Measurements from ENCODE around the gene GLDC. TPM values are rescaled to one million over a fixed set of nuclear protein-coding genes. Genes with fewer than 3 reads are reported as not detected.

The GLDC gene
- total RNA-seq, 5 donors from 2014 or later (not counting 1 experiment from before 2014, with no cell fraction given): 0.21 to 0.79 (median 0.70) TPM

DNA sequence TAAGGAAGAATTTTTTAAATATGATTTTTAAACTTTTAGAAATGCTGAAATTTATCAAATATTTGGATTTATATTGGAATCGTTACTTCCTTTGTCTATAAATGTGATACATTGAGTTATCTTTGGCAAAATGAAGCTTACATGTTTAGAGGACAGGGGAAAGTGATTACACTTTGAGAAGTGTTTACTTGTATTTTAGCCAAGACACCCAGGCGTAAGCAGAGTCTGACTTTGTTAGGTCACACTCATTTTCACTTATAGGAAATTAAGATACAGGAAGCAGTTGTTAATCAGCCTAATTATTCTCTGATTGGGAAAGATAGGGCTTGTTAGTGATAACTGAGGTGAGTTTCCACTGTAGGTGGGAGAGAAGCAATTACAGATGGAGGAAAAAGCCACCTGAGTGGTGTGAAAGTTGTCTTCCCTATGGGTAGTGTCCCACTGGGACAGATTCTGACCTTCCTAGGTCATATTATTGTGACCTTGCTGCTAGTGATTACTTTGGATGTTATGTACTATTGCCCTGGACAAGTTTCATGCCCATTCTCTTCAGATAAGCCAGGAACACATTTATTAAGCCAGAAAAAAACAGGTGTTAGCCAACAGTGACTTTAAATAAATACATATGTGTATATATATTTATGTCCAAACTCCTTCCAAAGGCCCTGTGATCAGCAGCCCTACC lies 143.9 kb downstream of the GLDC start:
- CTCF ChIA-PET: no interaction called here
- H3K36me3 Mint-ChIP-seq: peaks cover 61% of the 10 kb centered on the region
- no peak for ATAC-seq (replicated peaks in 1 of 4)

DNA sequence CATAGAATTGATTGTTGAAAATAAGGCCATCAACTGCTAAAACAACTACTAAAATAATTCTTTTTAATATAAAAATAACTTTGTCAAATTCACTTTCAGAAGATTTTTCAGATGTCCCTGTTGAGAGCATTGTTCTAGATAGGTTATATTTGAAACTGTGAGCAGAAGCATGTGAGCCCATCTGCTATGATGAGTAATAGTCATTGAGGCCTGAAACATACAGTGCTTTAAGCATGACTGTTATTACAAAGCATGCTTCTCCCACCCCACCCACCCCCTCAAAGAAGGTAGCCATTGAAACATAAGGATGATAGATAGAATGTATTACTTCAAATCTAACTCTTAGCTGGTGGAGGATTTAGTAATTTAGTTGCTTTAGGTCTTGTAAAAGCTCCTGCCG lies 146.5 kb downstream of the GLDC start:
- Histone ChIP-seq H3K4me1 (ENCODE audit: control insufficient read depth in 1 of 2, extremely low read depth in 1 of 2, insufficient read depth in 2 of 2, low read length in 2 of 2) (no peaks in the 10 kb centered on the region), H3K9me3 (no peaks in the 10 kb centered on the region), H3K36me3 (ENCODE audit: control insufficient read depth in 2 of 2, extremely low read depth in 1 of 2, insufficient read depth in 1 of 2, low read length in 1 of 2) (peaks cover 0 to 67% of the 10 kb centered on the region in 2 donors), H3K4me3 (ENCODE audit: control insufficient read depth in 1 of 2, extremely low read depth in 1 of 2, low read length in 1 of 2) (no peak overlapping the region), H3K27me3 (replicated peaks in 1 of 2; ENCODE audit: control insufficient read depth in 2 of 2, extremely low read depth in 1 of 2, insufficient read depth in 2 of 2, low read length in 1 of 2) (no peaks in the 10 kb centered on the region), H3K27ac (ENCODE audit: low read length) (no peak overlapping the region)
- Mint-ChIP-seq H3K27me3 (no peaks in the 10 kb centered on the region), H3K4me3 (no peak overlapping the region), H3K4me1 (peaks cover 0 to 4% (median 0%) of the 10 kb centered on the region in 3 donors), H3K27ac (no peak overlapping the region), H3K9me3 (no peaks in the 10 kb centered on the region), H3K36me3 (peaks cover 46% of the 10 kb centered on the region)
- ChIA-PET CTCF (no interaction called here), POLR2A (interaction anchor here in 1 of 2 donors (0.6 kb wide), 1 partner anchor 52 kb away, joined by 3 read pairs; no protein-coding TSS in a partner anchor)
- ATAC-seq (replicated peaks in 1 of 4): no peak
- DNase-seq: no peak
- WGBS (ENCODE audit: insufficient coverage): no CpG with 5 or more reads among the region's 1 CpG

More for the DNA sequence above, 143.9 kb downstream of the GLDC start:
- Histone ChIP-seq H3K4me3 (ENCODE audit: control insufficient read depth in 1 of 2, extremely low read depth in 1 of 2, low read length in 1 of 2) (no peak overlapping the region), H3K27ac (ENCODE audit: low read length) (no peak overlapping the region), H3K4me1 (ENCODE audit: control insufficient read depth in 1 of 2, extremely low read depth in 1 of 2, insufficient read depth in 2 of 2, low read length in 2 of 2) (no peaks in the 10 kb centered on the region), H3K36me3 (ENCODE audit: control insufficient read depth in 2 of 2, extremely low read depth in 1 of 2, insufficient read depth in 1 of 2, low read length in 1 of 2) (peaks cover 0 to 75% of the 10 kb centered on the region in 2 donors), H3K9me3 (no peaks in the 10 kb centered on the region), H3K27me3 (replicated peaks in 1 of 2; ENCODE audit: control insufficient read depth in 2 of 2, extremely low read depth in 1 of 2, insufficient read depth in 2 of 2, low read length in 1 of 2) (no peaks in the 10 kb centered on the region)
- Mint-ChIP-seq H3K27me3 (no peaks in the 10 kb centered on the region), H3K4me1 (peaks cover 0 to 4% (median 0%) of the 10 kb centered on the region in 3 donors), H3K9me3 (no peaks in the 10 kb centered on the region), H3K27ac (peak overlapping the region in 1 of 2 donors; percentile 0), H3K4me3 (no peak overlapping the region)
- no CpG with 5 or more reads among the region's 2 CpGs for WGBS (ENCODE audit: insufficient coverage)
- POLR2A ChIA-PET: no interaction called here
- DNase-seq: no peak

DNA sequence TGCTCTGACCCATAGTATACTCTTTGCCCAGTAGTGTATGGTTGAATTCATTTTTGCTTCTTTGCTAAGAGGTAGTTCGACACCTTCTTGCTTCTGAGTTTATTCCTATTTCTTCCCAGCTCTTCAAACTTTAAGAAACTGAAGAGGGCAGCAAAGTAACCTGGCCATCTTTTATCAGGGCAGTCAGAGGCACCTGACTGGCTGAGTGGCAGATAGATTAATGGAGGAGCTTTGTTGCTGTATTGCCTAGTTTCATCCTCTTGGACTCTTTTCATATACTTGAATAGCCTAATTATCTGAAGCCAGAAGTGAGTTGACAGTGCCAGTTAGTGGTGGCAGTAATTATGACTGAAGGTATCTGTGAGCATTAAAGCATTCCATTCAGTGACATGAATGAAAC lies 150.1 kb downstream of the GLDC start:
- no peaks in the 10 kb centered on the region for H3K27me3 Mint-ChIP-seq
- no peaks in the 10 kb centered on the region for H3K4me1 ChIP-seq (ENCODE audit: control insufficient read depth in 1 of 2, extremely low read depth in 1 of 2, insufficient read depth in 2 of 2, low read length in 2 of 2)
- CTCF ChIA-PET: interaction anchor here in 1 of 2 donors (0.9 kb wide), 1 partner anchor 75 kb away, joined by 3 read pairs; no protein-coding TSS in a partner anchor
- no peak overlapping the region for H3K4me3 Mint-ChIP-seq
- ATAC-seq (replicated peaks in 1 of 4) (no peak), DNase-seq (no peak)
- no peak overlapping the region for H3K4me3 ChIP-seq (ENCODE audit: control insufficient read depth in 1 of 2, extremely low read depth in 1 of 2, low read length in 1 of 2)
- no peaks in the 10 kb centered on the region for H3K9me3 ChIP-seq
- POLR2A ChIA-PET: interaction anchor here (0.5 to 0.7 kb wide), 2 partner anchors 20 to 129 kb away, joined by 3 to 6 read pairs; no protein-coding TSS in a partner anchor
- no peak overlapping the region for H3K27ac ChIP-seq (ENCODE audit: low read length)
- peaks cover 0 to 58% of the 10 kb centered on the region in 2 donors for H3K36me3 ChIP-seq (ENCODE audit: control insufficient read depth in 2 of 2, extremely low read depth in 1 of 2, insufficient read depth in 1 of 2, low read length in 1 of 2)
- H3K4me1 Mint-ChIP-seq: peaks cover 7 to 10% (median 8%) of the 10 kb centered on the region in 3 donors
- H3K27me3 ChIP-seq (replicated peaks in 1 of 2; ENCODE audit: control insufficient read depth in 2 of 2, extremely low read depth in 1 of 2, insufficient read depth in 2 of 2, low read length in 1 of 2): no peaks in the 10 kb centered on the region
- H3K9me3 Mint-ChIP-seq: no peaks in the 10 kb centered on the region
- H3K36me3 Mint-ChIP-seq: peaks cover 54% of the 10 kb centered on the region
- no CpG with 5 or more reads among the region's 1 CpG for WGBS (ENCODE audit: insufficient coverage)
- H3K27ac Mint-ChIP-seq: peak overlapping the region; percentile 1 to 57

DNA sequence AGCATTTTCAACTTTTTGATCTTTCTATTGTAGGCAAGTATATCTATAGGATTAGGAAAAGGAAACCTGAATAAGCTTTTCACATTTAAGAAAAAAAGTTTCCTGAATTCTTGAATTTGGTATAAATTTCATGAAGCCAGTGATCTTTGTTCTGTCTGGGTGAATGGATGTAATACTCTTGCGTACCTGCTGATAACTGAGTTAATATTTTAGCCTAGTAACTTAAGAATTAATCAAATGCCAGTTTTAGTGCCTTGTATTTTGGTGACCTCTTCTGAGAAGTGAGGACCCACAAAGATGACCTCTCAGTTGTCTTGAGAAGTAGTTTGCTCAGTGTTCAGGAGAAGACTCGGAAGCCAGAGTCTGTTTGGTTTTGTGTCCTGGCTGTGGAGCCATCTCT lies 154.7 kb downstream of the GLDC start:
- H3K36me3 ChIP-seq (ENCODE audit: control insufficient read depth in 2 of 2, extremely low read depth in 1 of 2, insufficient read depth in 1 of 2, low read length in 1 of 2): peaks cover 3 to 53% of the 10 kb centered on the region in 2 donors
- H3K4me1 ChIP-seq (ENCODE audit: control insufficient read depth in 1 of 2, extremely low read depth in 1 of 2, insufficient read depth in 2 of 2, low read length in 2 of 2): no peaks in the 10 kb centered on the region
- Mint-ChIP-seq H3K9me3 (no peaks in the 10 kb centered on the region), H3K4me3 (no peak overlapping the region), H3K36me3 (peaks cover 45% of the 10 kb centered on the region), H3K27ac (peak overlapping the region in 1 of 2 donors; percentile 23), H3K4me1 (peaks cover 5 to 12% (median 11%) of the 10 kb centered on the region in 3 donors), H3K27me3 (no peaks in the 10 kb centered on the region)
- no peak overlapping the region for H3K27ac ChIP-seq (ENCODE audit: low read length)
- ChIA-PET CTCF (no interaction called here), POLR2A (no interaction called here)
- H3K27me3 ChIP-seq (replicated peaks in 1 of 2; ENCODE audit: control insufficient read depth in 2 of 2, extremely low read depth in 1 of 2, insufficient read depth in 2 of 2, low read length in 1 of 2): no peaks in the 10 kb centered on the region
- 100% methylated on average over 1 of the region's 2 CpGs for WGBS (ENCODE audit: insufficient coverage)
- no peak overlapping the region for H3K4me3 ChIP-seq (ENCODE audit: control insufficient read depth in 1 of 2, extremely low read depth in 1 of 2, low read length in 1 of 2)
- DNase-seq: no peak
- ATAC-seq (replicated peaks in 1 of 4): no peak
- H3K9me3 ChIP-seq: no peaks in the 10 kb centered on the region

DNA sequence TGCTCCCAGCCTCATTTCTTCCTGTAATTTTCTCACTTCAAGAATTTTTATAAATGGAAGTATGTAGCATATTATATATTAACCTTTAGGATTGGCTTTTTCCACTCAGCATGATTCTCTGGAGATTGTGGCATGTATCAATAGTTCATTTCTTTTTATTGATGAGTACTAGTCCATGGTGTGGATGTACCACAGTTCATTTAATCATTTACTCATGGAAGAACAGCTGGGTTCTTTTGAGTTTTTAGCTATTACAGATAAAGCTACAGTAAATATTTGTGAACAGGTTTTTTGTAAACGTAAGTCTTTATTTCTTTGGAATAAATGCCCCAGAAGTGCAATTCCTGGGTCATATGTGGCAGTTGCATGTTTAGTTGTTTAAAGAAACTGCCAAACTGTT lies 156.4 kb downstream of the GLDC start:
- H3K4me3 Mint-ChIP-seq: no peak overlapping the region
- H3K4me1 Mint-ChIP-seq: peaks cover 5 to 12% (median 11%) of the 10 kb centered on the region in 3 donors
- no CpG with 5 or more reads among the region's 1 CpG for WGBS (ENCODE audit: insufficient coverage)
- Histone ChIP-seq H3K4me3 (ENCODE audit: control insufficient read depth in 1 of 2, extremely low read depth in 1 of 2, low read length in 1 of 2) (no peak overlapping the region), H3K27me3 (replicated peaks in 1 of 2; ENCODE audit: control insufficient read depth in 2 of 2, extremely low read depth in 1 of 2, insufficient read depth in 2 of 2, low read length in 1 of 2) (no peaks in the 10 kb centered on the region), H3K36me3 (ENCODE audit: control insufficient read depth in 2 of 2, extremely low read depth in 1 of 2, insufficient read depth in 1 of 2, low read length in 1 of 2) (peaks cover 7 to 55% of the 10 kb centered on the region in 2 donors), H3K9me3 (no peaks in the 10 kb centered on the region), H3K4me1 (ENCODE audit: control insufficient read depth in 1 of 2, extremely low read depth in 1 of 2, insufficient read depth in 2 of 2, low read length in 2 of 2) (no peaks in the 10 kb centered on the region), H3K27ac (ENCODE audit: low read length) (no peak overlapping the region)
- H3K36me3 Mint-ChIP-seq: peaks cover 45% of the 10 kb centered on the region
- ChIA-PET POLR2A (no interaction called here), CTCF (interaction anchor here in 1 of 2 donors (0.7 to 1.2 kb wide), 2 partner anchors 134 to 174 kb away, joined by 3 to 4 read pairs; no protein-coding TSS in a partner anchor)
- no peak overlapping the region for H3K27ac Mint-ChIP-seq
- no peaks in the 10 kb centered on the region for H3K27me3 Mint-ChIP-seq
- no peak for DNase-seq
- no peaks in the 10 kb centered on the region for H3K9me3 Mint-ChIP-seq
- no peak for ATAC-seq (replicated peaks in 1 of 4)

DNA sequence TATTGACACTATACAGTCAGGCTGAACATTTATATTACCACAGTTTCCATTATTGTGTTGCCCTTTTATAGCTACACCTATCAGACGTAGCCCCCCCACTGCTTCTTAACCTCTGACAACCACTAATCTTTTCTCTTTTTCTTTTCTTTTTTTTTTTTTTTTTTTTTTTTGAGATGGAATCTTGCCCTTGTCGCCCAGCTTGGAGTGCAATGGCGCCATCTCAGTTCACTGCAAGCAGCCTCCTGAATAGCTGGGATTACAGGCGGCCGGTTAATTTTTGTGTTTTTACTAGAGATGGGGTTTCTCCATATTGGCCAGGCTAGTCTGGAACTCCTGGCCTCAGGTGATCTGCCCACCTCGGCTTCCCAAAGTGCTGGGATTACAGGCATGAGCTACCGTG lies 157.1 kb downstream of the GLDC start:
- ATAC-seq (replicated peaks in 1 of 4) (no peak), DNase-seq (peak in 3 of 35 experiments; percentile 2)
- Histone ChIP-seq H3K4me3 (ENCODE audit: control insufficient read depth in 1 of 2, extremely low read depth in 1 of 2, low read length in 1 of 2) (no peak overlapping the region), H3K27me3 (replicated peaks in 1 of 2; ENCODE audit: control insufficient read depth in 2 of 2, extremely low read depth in 1 of 2, insufficient read depth in 2 of 2, low read length in 1 of 2) (no peaks in the 10 kb centered on the region), H3K27ac (ENCODE audit: low read length) (no peak overlapping the region), H3K36me3 (ENCODE audit: control insufficient read depth in 2 of 2, extremely low read depth in 1 of 2, insufficient read depth in 1 of 2, low read length in 1 of 2) (peaks cover 7 to 61% of the 10 kb centered on the region in 2 donors), H3K4me1 (ENCODE audit: control insufficient read depth in 1 of 2, extremely low read depth in 1 of 2, insufficient read depth in 2 of 2, low read length in 2 of 2) (no peaks in the 10 kb centered on the region), H3K9me3 (no peaks in the 10 kb centered on the region)
- ChIA-PET CTCF (interaction anchor here in 1 of 2 donors (0.6 to 1.2 kb wide), 3 partner anchors 81 to 174 kb away, joined by 3 to 4 read pairs (median 3); no protein-coding TSS in a partner anchor), POLR2A (interaction anchor here (0.6 to 0.7 kb wide), 2 partner anchors 269 to 742 kb away, joined by 3 to 8 read pairs; partner anchors contain the start of gene KDM4C (in 1 of the 2))
- H3K27me3 Mint-ChIP-seq: no peaks in the 10 kb centered on the region
- H3K27ac Mint-ChIP-seq: no peak overlapping the region
- H3K4me1 Mint-ChIP-seq: peaks cover 5 to 12% (median 11%) of the 10 kb centered on the region in 3 donors
- peaks cover 40% of the 10 kb centered on the region for H3K36me3 Mint-ChIP-seq
- H3K4me3 Mint-ChIP-seq: no peak overlapping the region
- WGBS (ENCODE audit: insufficient coverage): 100% methylated on average over 5 of the region's 7 CpGs
- H3K9me3 Mint-ChIP-seq: no peaks in the 10 kb centered on the region

All from T-cell (primary cell).